ENCODE data around the gene TMEM130.

The TMEM130 gene

DNA sequence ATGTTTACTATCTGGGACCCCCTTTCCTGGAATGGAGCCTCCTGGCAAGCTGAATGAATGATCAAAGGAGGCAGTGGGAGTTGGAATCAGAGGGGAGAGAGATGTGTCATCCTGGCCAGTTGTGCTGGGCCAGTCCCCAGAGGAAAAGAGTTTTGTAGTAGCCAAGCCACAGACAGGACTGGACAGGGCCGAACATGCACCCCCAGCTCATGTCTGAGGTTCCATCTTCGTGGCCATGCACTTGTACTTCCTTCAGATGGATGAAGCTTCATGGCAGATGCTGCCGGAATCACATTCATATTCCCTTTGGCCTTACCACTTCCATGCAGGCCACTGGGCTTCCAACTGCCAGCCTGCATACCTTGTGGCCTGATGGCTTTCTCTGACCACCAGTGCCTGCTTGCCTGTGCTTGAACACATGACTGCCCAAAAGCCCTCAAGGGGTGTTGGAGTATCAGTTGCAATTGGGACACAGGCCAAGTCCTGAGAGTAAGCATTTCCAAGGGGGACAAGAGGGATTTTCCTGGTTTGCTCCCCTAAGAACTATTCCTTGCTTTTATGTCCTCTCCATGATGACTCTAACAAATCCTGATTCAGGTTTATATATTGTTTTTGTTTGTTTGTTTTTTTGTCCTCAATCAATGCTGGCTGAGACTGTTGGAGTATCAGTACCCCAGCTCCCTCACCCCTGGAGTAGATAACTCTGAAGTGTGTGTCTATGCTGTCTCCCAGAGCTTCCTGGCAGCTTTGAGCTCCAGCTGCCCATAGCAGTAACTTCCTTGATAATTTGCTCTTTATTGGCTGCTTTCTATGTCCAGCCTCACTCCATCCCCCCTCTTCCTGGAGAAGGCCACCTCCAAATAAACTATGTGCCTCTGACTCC lies 63.6 kb downstream of the TMEM130 start:
- DNase-seq, result peak; percentile 35

- no peak for DNase-seq
Observed at GRCh38 chr7:98802781-98803110, 67.1 kb downstream of the TMEM130 start.

DNA sequence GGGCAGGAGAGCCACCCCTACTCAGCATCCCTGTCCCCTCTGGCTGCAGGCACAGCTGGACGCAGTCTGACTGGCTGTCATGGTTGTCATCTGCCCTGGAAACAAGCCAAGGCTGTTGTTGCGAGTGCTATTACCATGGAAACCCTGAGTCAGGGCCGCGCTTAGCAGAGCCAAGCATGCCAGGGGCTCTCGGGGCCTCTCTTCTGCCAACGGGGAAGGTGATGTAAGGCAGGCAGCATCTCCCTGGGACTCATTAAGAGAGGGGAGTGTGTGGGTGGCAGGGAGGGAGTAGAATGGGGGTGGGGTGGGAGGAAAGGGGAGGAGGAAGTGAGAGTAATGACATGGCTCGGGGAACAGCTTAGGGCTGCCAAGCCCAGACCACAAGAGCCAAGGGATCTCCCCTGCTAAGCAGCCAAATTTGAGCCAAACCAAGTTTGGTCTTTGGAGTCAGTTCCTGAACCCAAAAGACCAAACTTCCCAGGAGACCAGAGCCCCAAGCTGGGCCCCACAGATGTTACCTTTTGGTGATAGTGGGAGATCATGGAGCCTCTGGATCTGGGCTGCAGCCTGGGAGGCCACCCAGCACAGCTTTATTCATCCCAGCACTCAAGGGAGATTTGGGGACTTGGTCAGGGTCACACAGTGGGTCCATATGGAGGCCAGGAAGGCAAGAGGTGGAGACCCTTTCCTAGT lies 67.6 kb downstream of the TMEM130 start:
- peak; percentile 92 for DNase-seq

GRCh38 chr7:98800996-98801395 lies 68.8 kb downstream of the TMEM130 start:
- no peak for DNase-seq

DNA sequence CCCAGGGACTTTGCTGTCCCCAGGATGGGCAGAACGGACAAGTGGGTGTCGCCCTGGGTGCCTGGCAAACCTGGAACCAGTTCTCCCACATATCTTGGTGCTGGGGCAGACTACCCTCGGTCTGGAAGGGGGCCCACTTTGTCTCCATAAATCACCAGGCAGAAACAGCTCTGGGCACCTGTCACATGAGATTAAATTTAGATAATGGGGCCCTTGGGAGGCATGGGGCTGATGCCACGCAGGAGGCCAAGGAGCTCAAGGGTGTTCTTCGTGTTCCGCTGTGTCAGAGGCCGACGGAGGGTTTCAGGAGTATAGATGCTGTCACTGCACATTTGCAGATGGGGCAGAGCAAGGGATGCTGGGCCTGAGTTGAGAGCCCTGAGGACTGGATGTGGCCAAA lies 72.7 kb downstream of the TMEM130 start:
- DNase-seq, result no peak
